ENCODE data around the gene TIMM44. TPM values are rescaled to one million over a fixed set of nuclear protein-coding genes. Genes with fewer than 3 reads are reported as not detected.

Gene TIMM44
- total RNA-seq, 1 experiment from 2014 or later = 50.5 TPM

- no peak for DNase-seq (ENCODE audit: low read depth)
Observed at GRCh38 chr19:7915250-7916102, 28.0 kb downstream of the TIMM44 start.

- no peak for DNase-seq (ENCODE audit: low read depth)
Observed at GRCh38 chr19:7914598-7915045, 28.8 kb downstream of the TIMM44 start, which contains the start of gene TGFBR3L. Gene TGFBR3L (plus strand): TSS chr19:7914830.

DNA sequence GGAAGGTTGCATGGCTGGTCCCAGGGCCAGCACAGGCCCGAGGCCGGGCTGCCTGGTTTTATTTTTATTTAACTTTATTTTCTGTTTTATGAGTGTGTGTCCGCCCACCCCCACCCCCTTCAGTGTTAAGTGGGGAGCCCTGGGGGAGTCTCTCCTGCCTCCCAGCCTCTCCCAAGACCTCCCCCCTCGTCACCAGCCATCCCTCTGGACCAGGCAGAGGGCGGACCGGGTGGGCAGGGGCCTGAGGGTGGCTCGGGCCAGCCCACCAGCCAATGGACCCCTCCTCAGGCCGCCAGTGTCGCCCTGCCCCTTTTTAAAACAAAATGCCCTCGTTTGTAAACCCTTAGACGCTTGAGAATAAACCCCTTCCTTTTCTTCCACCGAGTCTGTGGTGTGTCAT lies 29.4 kb downstream of the TIMM44 start:
- DNase-seq (ENCODE audit: low read depth) = no peak

DNA sequence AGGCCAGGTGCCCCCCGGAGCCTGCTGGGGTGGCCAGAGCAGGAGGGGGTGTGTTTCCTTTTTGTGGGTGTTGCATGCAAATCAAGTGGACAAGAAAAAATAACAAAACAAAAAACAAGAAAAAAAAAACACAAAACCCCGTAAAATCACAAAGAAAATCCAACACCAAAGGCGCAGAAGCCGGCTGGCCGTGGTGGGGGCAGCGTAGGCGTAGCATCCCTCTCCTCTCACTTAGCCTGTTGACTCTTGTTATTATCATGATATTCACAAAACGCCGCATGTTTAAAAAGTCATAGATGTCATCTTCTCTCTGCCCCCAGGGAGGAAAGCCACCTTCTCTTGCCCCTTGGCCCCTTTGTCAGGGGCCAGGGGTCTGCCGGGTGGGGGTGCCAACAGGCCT lies 29.8 kb downstream of the TIMM44 start:
- no peak for DNase-seq (ENCODE audit: low read depth)

GRCh38 chr19:7912697-7913564 lies 30.5 kb downstream of the TIMM44 start:
- DNase-seq (ENCODE audit: low read depth) = no peak

DNA sequence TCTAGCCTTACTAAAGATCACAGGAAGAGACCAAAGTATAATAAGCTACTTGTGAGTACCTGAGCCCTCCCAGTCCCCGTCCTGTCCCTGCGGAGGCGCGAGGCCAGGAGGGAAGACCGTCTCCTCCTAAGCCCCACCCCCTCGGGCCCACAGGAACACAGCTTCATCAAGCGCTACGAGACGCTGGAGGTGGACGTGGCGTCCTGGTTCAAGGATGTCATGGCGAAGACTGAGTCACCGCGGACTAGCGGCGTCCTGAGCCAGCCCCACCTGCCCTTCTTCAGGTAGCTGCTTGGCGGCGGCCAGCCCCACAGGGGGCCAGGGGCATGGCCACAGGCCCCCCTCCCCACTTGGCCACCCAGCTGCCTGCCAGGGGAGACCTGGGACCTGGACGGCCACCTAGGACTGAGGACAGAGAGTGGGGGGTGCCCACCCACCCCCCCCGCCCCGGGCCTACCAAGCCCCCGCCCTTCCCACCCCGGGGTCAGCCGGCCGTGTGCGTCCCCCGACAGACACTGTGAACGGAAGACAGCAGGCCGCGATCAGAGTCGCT lies 31.2 kb downstream of the TIMM44 start:
- DNase-seq (ENCODE audit: low read depth) = no peak

DNA sequence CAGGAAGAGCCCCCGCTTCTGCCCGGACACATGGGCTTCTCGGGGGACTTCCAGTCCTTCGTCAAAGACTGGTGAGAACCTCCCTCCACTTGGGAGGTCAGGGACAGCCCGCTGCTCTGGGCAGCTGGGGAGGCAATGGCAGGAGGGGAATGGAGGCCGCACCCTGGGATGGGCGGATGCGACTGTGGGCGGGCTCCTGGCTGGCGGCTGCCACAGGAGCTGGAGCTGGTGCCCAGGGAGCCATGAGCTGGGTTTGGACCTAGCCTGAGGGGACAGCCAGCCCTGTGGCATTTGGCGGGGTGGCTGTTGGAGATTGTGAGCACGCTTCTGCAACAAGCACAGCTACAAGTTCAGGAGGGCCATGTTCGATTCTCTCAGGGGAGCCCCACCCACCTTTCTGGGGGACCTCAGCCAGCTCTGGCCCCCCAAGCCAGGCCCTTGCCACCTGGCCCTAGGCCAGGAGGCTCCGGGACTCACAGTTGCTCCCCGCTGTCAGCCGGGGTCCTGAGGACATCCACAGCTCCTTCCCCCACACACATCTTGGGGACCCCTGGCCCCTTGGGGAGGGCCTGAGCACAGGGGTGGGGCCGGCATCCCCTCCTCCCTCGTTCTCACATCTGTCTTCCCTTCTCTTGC lies 31.8 kb downstream of the TIMM44 start:
- no peak for DNase-seq (ENCODE audit: low read depth)

DNA sequence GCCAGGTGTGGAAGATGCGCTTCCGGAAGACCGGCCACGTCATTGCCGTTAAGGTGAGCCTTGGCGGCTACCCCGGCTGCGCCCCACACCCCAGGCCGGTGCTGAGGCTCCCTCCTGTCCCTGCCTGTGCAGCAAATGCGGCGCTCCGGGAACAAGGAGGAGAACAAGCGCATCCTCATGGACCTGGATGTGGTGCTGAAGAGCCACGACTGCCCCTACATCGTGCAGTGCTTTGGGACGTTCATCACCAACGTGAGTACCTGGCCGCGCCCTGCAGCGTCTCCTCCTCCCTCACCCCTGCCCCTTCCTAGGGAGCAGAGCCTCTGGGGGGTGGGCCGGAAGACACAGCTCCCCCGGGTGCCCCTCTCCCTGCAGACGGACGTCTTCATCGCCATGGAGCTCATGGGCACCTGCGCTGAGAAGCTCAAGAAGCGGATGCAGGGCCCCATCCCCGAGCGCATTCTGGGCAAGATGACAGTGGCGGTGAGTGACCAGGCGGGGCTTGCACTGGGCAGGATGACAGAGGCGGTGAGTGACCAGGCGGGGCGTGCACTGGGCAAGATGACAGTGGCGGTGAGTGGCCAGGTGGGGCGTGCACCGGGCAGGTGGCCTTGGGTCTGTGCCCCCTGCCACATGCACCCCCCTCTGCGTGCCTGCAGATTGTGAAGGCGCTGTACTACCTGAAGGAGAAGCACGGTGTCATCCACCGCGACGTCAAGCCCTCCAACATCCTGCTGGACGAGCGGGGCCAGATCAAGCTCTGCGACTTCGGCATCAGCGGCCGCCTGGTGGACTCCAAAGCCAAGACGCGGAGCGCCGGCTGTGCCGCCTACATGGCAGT lies 32.9 kb downstream of the TIMM44 start:
- no peak for DNase-seq (ENCODE audit: low read depth)

- no peak for DNase-seq (ENCODE audit: low read depth)
Observed at GRCh38 chr19:7909471-7910067, 33.9 kb downstream of the TIMM44 start.

DNA sequence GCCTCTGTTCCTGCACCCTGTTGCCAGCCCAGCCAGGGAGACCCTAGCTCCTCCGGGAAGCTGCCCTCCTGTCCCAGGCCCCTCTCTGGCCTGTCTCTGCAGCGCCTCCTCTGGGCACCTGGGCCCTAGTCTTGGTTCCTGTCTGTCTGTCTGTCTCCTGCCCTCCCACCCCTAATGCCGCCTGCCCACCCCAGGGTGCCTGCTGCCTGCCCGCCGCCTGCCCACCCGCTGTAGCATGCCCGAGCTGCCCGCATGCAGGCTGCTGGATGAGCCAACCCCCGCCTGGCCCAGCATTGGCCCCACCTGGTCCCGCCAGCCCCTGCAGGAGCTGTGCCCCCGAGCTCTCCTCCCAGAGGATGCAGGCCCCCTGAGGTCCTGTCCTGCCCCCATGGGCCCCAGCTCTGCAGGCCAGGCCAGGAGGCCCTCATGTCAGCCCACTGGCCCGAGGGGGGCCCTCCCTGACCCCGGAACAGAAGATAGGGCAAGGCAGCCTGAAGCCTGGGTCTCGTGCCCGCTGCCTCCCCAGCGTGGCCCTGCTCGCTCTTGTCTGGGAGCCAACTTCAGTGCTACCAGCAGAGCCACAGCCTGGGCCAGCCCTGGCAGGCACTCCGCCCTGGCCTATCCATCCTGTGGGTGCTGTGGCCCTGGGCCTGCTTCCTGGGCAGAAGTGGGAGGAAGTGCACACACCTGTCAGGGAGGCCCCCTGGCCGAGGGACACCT lies 34.6 kb downstream of the TIMM44 start:
- DNase-seq (ENCODE audit: low read depth) = no peak

DNA sequence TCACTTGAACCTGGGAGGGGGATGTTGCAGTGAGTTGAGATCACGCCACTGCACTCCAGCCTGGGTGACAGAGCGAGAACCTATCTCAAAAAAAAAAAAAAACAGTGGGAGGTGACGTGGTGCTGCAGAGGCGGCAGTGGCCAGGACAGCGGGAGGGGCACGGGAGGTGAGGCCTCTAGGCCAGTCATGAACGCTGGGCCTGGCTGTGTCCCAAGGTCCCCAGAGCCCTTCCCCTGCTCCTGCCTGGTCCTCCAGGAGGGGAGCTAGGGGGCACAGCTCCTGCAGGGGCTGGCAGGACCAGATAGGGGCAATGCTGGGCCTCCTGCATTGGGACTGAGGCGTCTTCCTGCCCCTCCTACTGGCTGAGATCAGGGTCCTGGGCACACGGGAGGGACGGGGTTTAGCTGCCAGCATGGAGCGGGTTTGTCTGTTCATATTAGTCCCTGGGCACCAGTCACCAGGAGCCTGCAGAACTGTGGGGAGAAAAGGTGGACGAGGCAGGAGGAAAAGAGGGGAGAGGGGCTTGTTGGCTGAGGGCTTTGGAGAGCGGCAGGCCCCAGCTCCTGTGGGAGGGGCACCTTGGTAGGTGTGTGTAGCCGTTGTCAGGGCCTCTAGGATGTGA lies 35.3 kb downstream of the TIMM44 start:
- no peak for DNase-seq (ENCODE audit: low read depth)

GRCh38 chr19:7907544-7907943 lies 35.9 kb downstream of the TIMM44 start:
- DNase-seq (ENCODE audit: low read depth) = no peak

GRCh38 chr19:7907122-7907521 lies 36.3 kb downstream of the TIMM44 start:
- no peak for DNase-seq (ENCODE audit: low read depth)

- DNase-seq (ENCODE audit: low read depth) = no peak
Observed at GRCh38 chr19:7905859-7906258, 37.6 kb downstream of the TIMM44 start.

- DNase-seq (ENCODE audit: low read depth) = no peak
Observed at GRCh38 chr19:7905268-7905667, 38.2 kb downstream of the TIMM44 start.

DNA sequence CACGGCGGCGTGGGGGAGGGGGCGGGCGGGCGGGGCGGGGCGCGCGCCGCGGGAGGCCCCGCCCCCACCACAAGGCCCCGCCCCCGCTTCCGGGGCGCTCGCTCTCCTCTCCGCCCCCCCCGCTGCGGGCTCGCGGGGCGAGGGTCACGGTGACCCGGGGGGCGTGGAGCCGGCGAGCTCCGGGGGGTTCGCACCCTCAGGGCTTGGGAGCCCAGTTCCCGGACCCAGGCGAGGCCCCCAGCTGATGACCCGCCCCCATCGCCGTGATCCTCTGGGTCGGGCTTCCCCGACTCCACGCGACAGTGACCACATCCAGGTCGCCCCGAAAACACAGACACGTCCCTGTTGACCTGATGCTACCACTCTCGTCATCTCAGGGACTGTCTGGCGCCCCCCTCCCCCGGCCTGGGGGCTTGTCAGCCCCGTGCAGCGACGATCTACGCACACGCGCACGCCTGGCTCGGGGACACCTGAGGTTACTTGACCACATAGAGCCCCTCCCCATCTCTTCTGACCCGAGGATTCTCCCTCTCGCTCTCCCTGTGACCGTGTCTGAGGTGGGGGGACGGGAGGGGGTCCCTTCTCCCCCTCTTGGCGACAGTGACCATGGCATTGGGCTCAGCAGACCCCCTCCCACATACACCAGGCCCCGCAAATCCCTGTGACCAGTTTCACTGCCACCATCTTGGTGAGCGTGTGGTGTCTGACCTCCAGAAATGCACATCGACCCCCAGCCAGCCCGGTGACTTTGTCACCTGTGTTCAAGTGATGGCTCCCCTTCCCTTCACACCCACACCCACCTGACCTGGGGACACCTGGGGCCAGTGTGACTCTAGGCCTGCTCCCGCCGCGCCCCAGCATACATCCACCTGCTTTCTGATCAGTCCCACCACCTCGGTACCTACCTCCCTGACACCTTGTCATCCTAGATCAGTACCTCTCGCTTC lies 39.1 kb downstream of the TIMM44 start:
- DNase-seq (ENCODE audit: low read depth) = no peak

- peak; percentile 98 for DNase-seq (ENCODE audit: low read depth)
Observed at GRCh38 chr19:7903244-7904073, 40.0 kb downstream of the TIMM44 start, which contains the start of gene MAP2K7. Gene MAP2K7 (plus strand): TSS chr19:7903877. CDS start chr19:7903945, 68 bp downstream.
